HEK293 (cell line): ENCODE measurements around the gene PLXNA2.

Source experiments
- ZNF473 ChIP-seq: fragments of 450-650 bp; formaldehyde crosslinking; IDR thresholded peaks from 2 replicates; pipeline ENCODE4 v1.5.1; 2017; ENCODE audit warnings: missing biosample characterization, missing genetic modification characterization
- TF ChIP-seq, protein P1 (sequence below): fragments of 450-650 bp; formaldehyde crosslinking; IDR thresholded peaks from 2 replicates; pipeline ENCODE4 v1.5.1; 2016; ENCODE audit warnings: missing biosample characterization, missing genetic modification characterization

DNA sequence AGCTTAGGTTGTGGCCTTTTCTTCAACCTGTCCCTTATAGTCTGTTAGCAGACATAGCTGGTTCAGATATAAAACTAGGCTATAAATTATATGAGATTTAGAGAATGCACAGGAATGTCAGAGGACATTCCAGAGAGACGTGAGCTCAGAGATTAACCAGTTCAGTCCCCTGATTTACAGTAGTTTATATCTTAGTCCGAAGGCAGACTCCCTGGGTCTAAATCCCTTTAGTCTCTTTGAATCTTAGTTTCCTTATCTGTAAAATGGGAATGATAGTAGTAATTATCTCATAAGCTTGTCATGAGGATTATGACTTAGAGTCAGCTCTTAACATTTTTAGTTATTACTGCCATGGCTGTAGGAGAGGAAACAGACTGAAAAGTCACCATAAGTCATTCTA lies 45.5 kb upstream of the PLXNA2 start:
- no peak for TF ChIP-seq ZNF473 (tag by site-specific recombination)
- TF ChIP-seq, protein P1, sequence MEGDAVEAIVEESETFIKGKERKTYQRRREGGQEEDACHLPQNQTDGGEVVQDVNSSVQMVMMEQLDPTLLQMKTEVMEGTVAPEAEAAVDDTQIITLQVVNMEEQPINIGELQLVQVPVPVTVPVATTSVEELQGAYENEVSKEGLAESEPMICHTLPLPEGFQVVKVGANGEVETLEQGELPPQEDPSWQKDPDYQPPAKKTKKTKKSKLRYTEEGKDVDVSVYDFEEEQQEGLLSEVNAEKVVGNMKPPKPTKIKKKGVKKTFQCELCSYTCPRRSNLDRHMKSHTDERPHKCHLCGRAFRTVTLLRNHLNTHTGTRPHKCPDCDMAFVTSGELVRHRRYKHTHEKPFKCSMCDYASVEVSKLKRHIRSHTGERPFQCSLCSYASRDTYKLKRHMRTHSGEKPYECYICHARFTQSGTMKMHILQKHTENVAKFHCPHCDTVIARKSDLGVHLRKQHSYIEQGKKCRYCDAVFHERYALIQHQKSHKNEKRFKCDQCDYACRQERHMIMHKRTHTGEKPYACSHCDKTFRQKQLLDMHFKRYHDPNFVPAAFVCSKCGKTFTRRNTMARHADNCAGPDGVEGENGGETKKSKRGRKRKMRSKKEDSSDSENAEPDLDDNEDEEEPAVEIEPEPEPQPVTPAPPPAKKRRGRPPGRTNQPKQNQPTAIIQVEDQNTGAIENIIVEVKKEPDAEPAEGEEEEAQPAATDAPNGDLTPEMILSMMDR (tag by site-specific recombination): no peak
